ENCODE results near the gene SMIM15. TPM values are rescaled to one million over a fixed set of nuclear protein-coding genes. Genes with fewer than 3 reads are reported as not detected.

Gene SMIM15
- total RNA-seq, 4 donors from 2014 or later, result 23.1 to 30.6 (median 28.8) TPM

- ATAC-seq (ENCODE audit: low FRiP score) (no peak), DNase-seq (ENCODE audit: low spot score) (no peak)
- TF ChIP-seq CTCF (IDR thresholded peaks at IDR 0.05), result no peak
These were observed 1.8 kb downstream of the SMIM15 start for GRCh38 chr5:61160497-61160896.

GRCh38 chr5:61159836-61160235 is 2.4 kb downstream of the SMIM15 start:
- DNase-seq (ENCODE audit: low spot score), result no peak
- ATAC-seq (ENCODE audit: low FRiP score), result no peak

GRCh38 chr5:61159070-61159469 is 3.2 kb downstream of the SMIM15 start:
- no peak for ATAC-seq (ENCODE audit: low FRiP score)

More at GRCh38 chr5:61159836-61160235, 2.4 kb downstream of the SMIM15 start:
- no peak for TF ChIP-seq CTCF (IDR thresholded peaks at IDR 0.05)

DNA sequence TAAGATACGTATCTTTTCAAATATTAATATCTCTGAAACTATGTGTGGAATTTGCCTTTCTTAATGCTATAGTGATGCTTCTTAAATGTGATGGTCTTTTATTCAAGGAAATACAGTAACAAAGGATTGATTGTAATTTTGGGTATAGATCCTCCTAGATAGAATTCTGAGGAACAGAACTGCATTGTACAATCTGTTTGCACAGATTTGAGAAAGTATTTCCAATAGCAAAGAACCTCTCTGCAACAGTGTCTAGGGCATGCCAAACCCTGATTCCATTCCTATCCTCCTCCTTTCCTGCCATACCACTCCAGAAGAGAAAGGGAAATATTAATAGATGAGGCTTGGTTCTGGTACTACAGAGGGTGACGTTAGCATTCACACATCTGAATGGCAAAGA is 10.4 kb downstream of the SMIM15 start:
- ATAC-seq (ENCODE audit: low FRiP score) (no peak), DNase-seq (ENCODE audit: low spot score) (no peak)
- TF ChIP-seq CTCF (IDR thresholded peaks at IDR 0.05), result no peak

More at GRCh38 chr5:61159070-61159469, 3.2 kb downstream of the SMIM15 start:
- TF ChIP-seq CTCF (IDR thresholded peaks at IDR 0.05), result no peak
- no peak for DNase-seq (ENCODE audit: low spot score)

- DNase-seq (ENCODE audit: low spot score) (no peak), ATAC-seq (ENCODE audit: low FRiP score) (no peak)
- no peak for TF ChIP-seq CTCF (IDR thresholded peaks at IDR 0.05)
These were observed 13.8 kb downstream of the SMIM15 start for GRCh38 chr5:61148515-61148914.

DNA sequence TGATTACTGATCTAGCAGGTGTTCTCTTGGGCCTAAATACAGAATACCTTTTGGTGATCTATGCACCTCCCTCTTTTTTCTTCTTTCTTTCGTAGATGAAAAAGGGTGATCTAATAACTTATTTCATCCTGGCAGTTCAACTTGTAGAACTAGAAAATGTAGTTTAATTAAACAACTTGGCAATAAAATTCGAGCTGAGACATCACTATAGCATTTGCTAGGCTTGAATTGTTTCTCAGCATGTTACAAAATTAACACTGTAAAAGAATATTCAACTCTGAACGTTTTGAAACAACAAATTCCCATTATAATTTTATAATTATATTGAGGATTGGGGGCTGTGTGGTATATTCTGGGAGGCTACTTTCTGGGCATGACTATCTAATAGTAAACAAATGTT is 19.5 kb downstream of the SMIM15 start:
- TF ChIP-seq CTCF (IDR thresholded peaks at IDR 0.05), result no peak
- DNase-seq (ENCODE audit: low spot score), result no peak
- no peak for ATAC-seq (ENCODE audit: low FRiP score)

GRCh38 chr5:61142391-61142790 is 19.9 kb downstream of the SMIM15 start:
- TF ChIP-seq CTCF (IDR thresholded peaks at IDR 0.05), result no peak
- DNase-seq (ENCODE audit: low spot score) (no peak), ATAC-seq (ENCODE audit: low FRiP score) (no peak)
